Urinary bladder (tissue), 4 donors: ENCODE results near the gene VPS39. TPM values are rescaled to one million over a fixed set of nuclear protein-coding genes. Genes with fewer than 3 reads are reported as not detected.
"Not testable (repeated sequence)": the region's sequence is repeated elsewhere in the genome, so short reads cannot be mapped to it uniquely, and the experiment has no call there.

Experiments
- DNase-seq: peaks from one replicate; pipeline ENCODE4 v3.0.0-alpha.2; 2015; ENCODE audit errors: extremely low spot score
- H3K27ac ChIP-seq: one replicate; pipeline ENCODE4 v1.5.1; 2013; ENCODE audit warnings: low read depth, mild to moderate bottlenecking, moderate library complexity
- H3K36me3 ChIP-seq: one replicate; pipeline ENCODE4 v1.6.1; 2013; ENCODE audit warnings: mild to moderate bottlenecking, moderate library complexity; ENCODE audit not compliant: insufficient read depth
- H3K4me1 ChIP-seq: one replicate; pipeline ENCODE4 v1.6.1; 2013; ENCODE audit warnings: mild to moderate bottlenecking, moderate library complexity; ENCODE audit not compliant: insufficient read depth
- H3K4me3 ChIP-seq: one replicate; pipeline ENCODE4 v1.5.1; 2013; ENCODE audit warnings: low read depth, low read length
- WGBS: extraction: QIAGEN DNeasy Blood & Tissue Kit; methylation state at CpG from one replicate; pipeline ENCODE4 v1.1.7; 2013; 5-methylcytosine and 5-hydroxymethylcytosine counted together
- polyA plus RNA-seq: library from polyadenylated mRNA; stranded (reverse); fragments of 200-250 nt; gene quantifications from one replicate; pipeline ENCODE4 v1.2.3, GENCODE V29; 2013
- total RNA-seq: library from RNA; depleted of rRNA; stranded (reverse); fragments of >200 nt; gene quantifications from one replicate; pipeline ENCODE4 v1.2.3, GENCODE V29; 2014
- donor health status: healthy with polysubstance abuse.
- donor health status: healthy.

The VPS39 gene
- total RNA-seq: 57.3 TPM
- polyA plus RNA-seq: 43.8 TPM

- Histone ChIP-seq H3K36me3 (peaks cover 5% of the 10 kb centered on the region), H3K27ac (peak within 1 kb of the TSS; percentile 33), H3K4me1 (no peaks in the 10 kb centered on the region), H3K4me3 (peak within 1 kb of the TSS; percentile 82)
- peak; percentile 70 for DNase-seq
- 1% methylated on average over 45 of the region's 45 CpGs for WGBS
These were observed at the start of gene VPS39 for GRCh38 chr15:42207674-42208579. TSS of gene VPS39 (minus strand) at chr15:42208304. CDS start at chr15:42208153, 151 bp downstream.

- Histone ChIP-seq H3K4me3 (no peak overlapping the region), H3K4me1 (no peaks in the 10 kb centered on the region), H3K36me3 (peaks cover 2% of the 10 kb centered on the region), H3K27ac (no peak overlapping the region)
- DNase-seq: no peak
- WGBS: 95% methylated on average over 2 of the region's 2 CpGs
These were observed 45.2 kb upstream of the VPS39 start for GRCh38 chr15:42253300-42253699.

GRCh38 chr15:42240823-42241222, 32.7 kb upstream of the VPS39 start:
- peaks cover 15% of the 10 kb centered on the region for H3K36me3 ChIP-seq
- WGBS: 94% methylated on average over 1 of the region's 1 CpG
- no peak overlapping the region for H3K4me3 ChIP-seq
- H3K4me1 ChIP-seq: no peaks in the 10 kb centered on the region
- no peak for DNase-seq
- no peak overlapping the region for H3K27ac ChIP-seq

- H3K36me3 ChIP-seq: peaks cover 15% of the 10 kb centered on the region
- DNase-seq: no peak
- H3K4me3 ChIP-seq: no peak overlapping the region
- no peaks in the 10 kb centered on the region for H3K4me1 ChIP-seq
- no peak overlapping the region for H3K27ac ChIP-seq
These were observed 31.6 kb upstream of the VPS39 start for GRCh38 chr15:42239528-42240182.

- Histone ChIP-seq H3K4me3 (no peak overlapping the region), H3K4me1 (no peaks in the 10 kb centered on the region), H3K27ac (no peak overlapping the region), H3K36me3 (peaks cover 6% of the 10 kb centered on the region)
- no peak for DNase-seq
- 91% methylated on average over 2 of the region's 2 CpGs for WGBS
These were observed 25.0 kb upstream of the VPS39 start for GRCh38 chr15:42233107-42233506.

- no peak overlapping the region for H3K27ac ChIP-seq
- WGBS: 72% methylated on average over 5 of the region's 5 CpGs
- H3K4me3 ChIP-seq: no peak overlapping the region
- H3K36me3 ChIP-seq: peaks cover 6% of the 10 kb centered on the region
- DNase-seq: no peak
- no peaks in the 10 kb centered on the region for H3K4me1 ChIP-seq
These were observed 24.5 kb upstream of the VPS39 start for GRCh38 chr15:42232606-42233005.

GRCh38 chr15:42231088-42231487, 23.0 kb upstream of the VPS39 start:
- WGBS: 98% methylated on average over 1 of the region's 1 CpG
- peaks cover 2% of the 10 kb centered on the region for H3K36me3 ChIP-seq

GRCh38 chr15:42228981-42229380, 20.9 kb upstream of the VPS39 start:
- not testable (repeated sequence) for H3K36me3 ChIP-seq, DNase-seq, H3K4me3 ChIP-seq, H3K4me1 ChIP-seq, H3K27ac ChIP-seq
- WGBS: 92% methylated on average over 5 of the region's 5 CpGs

More at GRCh38 chr15:42231088-42231487, 23.0 kb upstream of the VPS39 start:
- DNase-seq: no peak
- no peak overlapping the region for H3K27ac ChIP-seq
- no peaks in the 10 kb centered on the region for H3K4me1 ChIP-seq
- no peak overlapping the region for H3K4me3 ChIP-seq

- H3K4me1 ChIP-seq: no peaks in the 10 kb centered on the region
- H3K36me3 ChIP-seq: peaks cover 6% of the 10 kb centered on the region
- WGBS: 44% methylated on average over 1 of the region's 1 CpG
- H3K4me3 ChIP-seq: no peak overlapping the region
- no peak for DNase-seq
- H3K27ac ChIP-seq: no peak overlapping the region
These were observed 19.9 kb upstream of the VPS39 start for GRCh38 chr15:42228036-42228435.

- Histone ChIP-seq H3K4me3 (no peak overlapping the region), H3K36me3 (peaks cover 7% of the 10 kb centered on the region), H3K4me1 (no peaks in the 10 kb centered on the region), H3K27ac (no peak overlapping the region)
- WGBS: 91% methylated on average over 5 of the region's 5 CpGs
- DNase-seq: no peak
These were observed 18.5 kb upstream of the VPS39 start for GRCh38 chr15:42226648-42227047.

- H3K27ac ChIP-seq: no peak overlapping the region
- 49% methylated on average over 2 of the region's 2 CpGs for WGBS
- H3K4me3 ChIP-seq: no peak overlapping the region
- H3K4me1 ChIP-seq: no peaks in the 10 kb centered on the region
- peaks cover 7% of the 10 kb centered on the region for H3K36me3 ChIP-seq
- DNase-seq: no peak
These were observed 12.1 kb upstream of the VPS39 start for GRCh38 chr15:42220216-42220615.

- Histone ChIP-seq H3K4me1 (no peaks in the 10 kb centered on the region), H3K27ac (no peak overlapping the region), H3K36me3 (peaks cover 7% of the 10 kb centered on the region), H3K4me3 (no peak overlapping the region)
- no peak for DNase-seq
- WGBS: 23% methylated on average over 2 of the region's 2 CpGs
These were observed 11.0 kb upstream of the VPS39 start for GRCh38 chr15:42218953-42219592.

- H3K36me3 ChIP-seq: peaks cover 10% of the 10 kb centered on the region
- 84% methylated on average over 2 of the region's 2 CpGs for WGBS
- no peaks in the 10 kb centered on the region for H3K4me1 ChIP-seq
- H3K4me3 ChIP-seq: no peak overlapping the region
- H3K27ac ChIP-seq: no peak overlapping the region
- DNase-seq: no peak
These were observed 9.5 kb upstream of the VPS39 start for GRCh38 chr15:42217568-42217967.
